G401 (cell line): ENCODE results near the gene PRR29. TPM values are rescaled to one million over a fixed set of nuclear protein-coding genes. Genes with fewer than 3 reads are reported as not detected.

ENCODE experiments used
- DNase-seq: peaks from one replicate; pipeline ENCODE4 v3.0.0-alpha.2; 2015; ENCODE audit warnings: low spot score
- in situ Hi-C: cut with HindIII; loops from 2 replicates; pipeline ENCODE4 v1.10.0; 2016; ENCODE audit warnings: low sequenced_read_pairs, mixed read lengths
- total RNA-seq: library from RNA; depleted of rRNA; stranded (reverse); fragments of >200 nt; shearing (Covaris generic); gene quantifications from 2 replicates; pipeline ENCODE4 v1.2.3, GENCODE V29; 2014; rRNA removed

The PRR29 gene
- 1.1 and 3.1 TPM in 2 replicates for total RNA-seq

GRCh38 chr17:63998050-63998720, at the start of gene PRR29:
PRR29 (plus strand) TSS chr17:63998351; CDS start chr17:63998365, 14 bp downstream.
- in situ Hi-C loops, result no loop called here
- DNase-seq, result peak; percentile 37

- in situ Hi-C loops, result no loop called here
- DNase-seq, result no peak
These were observed 49.6 kb upstream of the PRR29 start for GRCh38 chr17:63948521-63948920.

GRCh38 chr17:63949576-63950250, 48.4 kb upstream of the PRR29 start:
- in situ Hi-C loops, result no loop called here
- DNase-seq, result no peak

GRCh38 chr17:63950940-63951907, 46.9 kb upstream of the PRR29 start:
- in situ Hi-C loops, result no loop called here
- peak; percentile 1 for DNase-seq

- in situ Hi-C loops, result no loop called here
These were observed 43.6 kb upstream of the PRR29 start for GRCh38 chr17:63954402-63955063.

GRCh38 chr17:63955232-63955631, 42.9 kb upstream of the PRR29 start:
- in situ Hi-C loops, result no loop called here
- no peak for DNase-seq

More at GRCh38 chr17:63954402-63955063, 43.6 kb upstream of the PRR29 start:
- no peak for DNase-seq

GRCh38 chr17:63955791-63956190, 42.4 kb upstream of the PRR29 start:
- no peak for DNase-seq
- in situ Hi-C loops, result no loop called here

GRCh38 chr17:63956296-63956920, 41.7 kb upstream of the PRR29 start:
- in situ Hi-C loops, result no loop called here
- DNase-seq, result no peak

GRCh38 chr17:63960006-63960405, 38.1 kb upstream of the PRR29 start:
- DNase-seq, result no peak
- in situ Hi-C loops, result no loop called here

- no peak for DNase-seq
- in situ Hi-C loops, result no loop called here
These were observed 37.7 kb upstream of the PRR29 start for GRCh38 chr17:63960430-63960829.

GRCh38 chr17:63961355-63962212, 36.6 kb upstream of the PRR29 start:
- in situ Hi-C loops, result no loop called here
- DNase-seq, result peak; percentile 4

- in situ Hi-C loops, result no loop called here
- DNase-seq, result no peak
These were observed 35.8 kb upstream of the PRR29 start for GRCh38 chr17:63962298-63962744.

GRCh38 chr17:63963123-63963522, 35.0 kb upstream of the PRR29 start:
- no peak for DNase-seq

GRCh38 chr17:63966646-63967264, 31.4 kb upstream of the PRR29 start:
- no peak for DNase-seq
- in situ Hi-C loops, result no loop called here

More at GRCh38 chr17:63963123-63963522, 35.0 kb upstream of the PRR29 start:
- in situ Hi-C loops, result no loop called here

- DNase-seq, result no peak
- in situ Hi-C loops, result no loop called here
These were observed 30.2 kb upstream of the PRR29 start for GRCh38 chr17:63967953-63968352.

- DNase-seq, result no peak
- in situ Hi-C loops, result no loop called here
These were observed 28.9 kb upstream of the PRR29 start for GRCh38 chr17:63969278-63969677.

GRCh38 chr17:63972796-63973195, 25.4 kb upstream of the PRR29 start, which contains the start of gene SCN4A:
SCN4A (minus strand) TSS chr17:63972918; CDS start chr17:63972841, 77 bp downstream.
- in situ Hi-C loops, result no loop called here
- no peak for DNase-seq
